Fibroblast of the aortic adventitia (primary cell): ENCODE measurements around the gene MGMT. TPM values are rescaled to one million over a fixed set of nuclear protein-coding genes. Genes with fewer than 3 reads are reported as not detected.

Source experiments
- DNase-seq: peaks from one replicate; pipeline ENCODE4 v3.0.0-alpha.2; 2010; ENCODE audit warnings: low read depth
- H3K4me3 ChIP-seq: 2 replicates; pipeline ENCODE4 v1.5.1; 2011; ENCODE audit warnings: low read depth, mild to moderate bottlenecking, control low read depth, low read length, moderate library complexity
- total RNA-seq: library from RNA; depleted of rRNA; stranded (reverse); fragments of >200 nt; gene quantifications from 2 replicates; pipeline ENCODE4 v1.2.3, GENCODE V29; 2012; ENCODE audit warnings: low replicate concordance
- TF ChIP-seq, protein P1 (sequence below): IDR thresholded peaks from 2 replicates; pipeline ENCODE4 v1.5.1; 2011; ENCODE audit warnings: mild to moderate bottlenecking, low read length, control low read depth, inconsistent platforms; ENCODE audit not compliant: insufficient read depth

MGMT gene
- total RNA-seq, 1 donor = 21.8 TPM

DNA sequence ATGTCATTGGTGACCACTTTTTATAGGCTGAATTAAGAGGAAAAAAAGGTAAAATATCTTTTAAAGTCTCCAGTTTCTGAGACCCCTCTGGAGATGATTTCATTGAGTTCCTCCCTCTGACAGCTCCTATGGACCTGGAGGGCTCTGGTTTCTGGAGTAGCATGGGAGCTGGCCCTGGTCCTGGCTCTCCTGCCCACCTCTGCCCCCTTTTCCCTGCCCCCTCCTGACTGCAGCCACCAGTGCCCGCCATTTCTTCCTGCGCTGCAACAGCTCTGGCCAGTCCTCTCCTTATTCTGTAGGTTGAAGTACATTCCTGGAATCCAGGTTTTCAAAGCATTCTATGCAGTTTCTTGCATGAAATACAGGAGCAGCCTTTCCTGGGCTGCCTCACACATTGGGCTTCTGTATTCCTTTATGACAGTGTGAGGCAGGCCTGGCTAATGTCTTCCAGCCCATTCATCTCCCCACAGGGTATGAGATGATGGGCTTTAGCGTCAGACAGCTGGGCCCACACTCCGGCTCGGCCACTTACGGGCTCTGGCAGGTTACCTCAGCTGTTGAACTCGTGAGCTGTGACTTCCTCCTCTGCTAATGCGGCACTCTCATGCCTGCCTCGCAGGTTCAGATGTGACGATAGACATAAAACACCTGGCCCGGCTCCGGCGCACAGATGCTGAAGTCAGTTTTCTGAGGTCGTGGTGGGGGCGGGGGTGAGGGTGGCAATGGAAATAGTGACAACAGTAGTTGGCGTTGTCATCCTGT lies 101.7 kb downstream of the MGMT start:
- DNase-seq = no peak
- H3K4me3 ChIP-seq = no peak overlapping the region
- TF ChIP-seq, protein P1, sequence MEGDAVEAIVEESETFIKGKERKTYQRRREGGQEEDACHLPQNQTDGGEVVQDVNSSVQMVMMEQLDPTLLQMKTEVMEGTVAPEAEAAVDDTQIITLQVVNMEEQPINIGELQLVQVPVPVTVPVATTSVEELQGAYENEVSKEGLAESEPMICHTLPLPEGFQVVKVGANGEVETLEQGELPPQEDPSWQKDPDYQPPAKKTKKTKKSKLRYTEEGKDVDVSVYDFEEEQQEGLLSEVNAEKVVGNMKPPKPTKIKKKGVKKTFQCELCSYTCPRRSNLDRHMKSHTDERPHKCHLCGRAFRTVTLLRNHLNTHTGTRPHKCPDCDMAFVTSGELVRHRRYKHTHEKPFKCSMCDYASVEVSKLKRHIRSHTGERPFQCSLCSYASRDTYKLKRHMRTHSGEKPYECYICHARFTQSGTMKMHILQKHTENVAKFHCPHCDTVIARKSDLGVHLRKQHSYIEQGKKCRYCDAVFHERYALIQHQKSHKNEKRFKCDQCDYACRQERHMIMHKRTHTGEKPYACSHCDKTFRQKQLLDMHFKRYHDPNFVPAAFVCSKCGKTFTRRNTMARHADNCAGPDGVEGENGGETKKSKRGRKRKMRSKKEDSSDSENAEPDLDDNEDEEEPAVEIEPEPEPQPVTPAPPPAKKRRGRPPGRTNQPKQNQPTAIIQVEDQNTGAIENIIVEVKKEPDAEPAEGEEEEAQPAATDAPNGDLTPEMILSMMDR = no peak

GRCh38 chr10:129570185-129570584 lies 103.1 kb downstream of the MGMT start:
- TF ChIP-seq, protein P1 = no peak
- H3K4me3 ChIP-seq = no peak overlapping the region
- no peak for DNase-seq

GRCh38 chr10:129579228-129579627 lies 112.2 kb downstream of the MGMT start:
- TF ChIP-seq, protein P1 = no peak
- no peak for DNase-seq

GRCh38 chr10:129580010-129580409 lies 113.0 kb downstream of the MGMT start:
- TF ChIP-seq, protein P1 = no peak
- H3K4me3 ChIP-seq = no peak overlapping the region
- no peak for DNase-seq

More at GRCh38 chr10:129579228-129579627, 112.2 kb downstream of the MGMT start:
- no peak overlapping the region for H3K4me3 ChIP-seq

DNA sequence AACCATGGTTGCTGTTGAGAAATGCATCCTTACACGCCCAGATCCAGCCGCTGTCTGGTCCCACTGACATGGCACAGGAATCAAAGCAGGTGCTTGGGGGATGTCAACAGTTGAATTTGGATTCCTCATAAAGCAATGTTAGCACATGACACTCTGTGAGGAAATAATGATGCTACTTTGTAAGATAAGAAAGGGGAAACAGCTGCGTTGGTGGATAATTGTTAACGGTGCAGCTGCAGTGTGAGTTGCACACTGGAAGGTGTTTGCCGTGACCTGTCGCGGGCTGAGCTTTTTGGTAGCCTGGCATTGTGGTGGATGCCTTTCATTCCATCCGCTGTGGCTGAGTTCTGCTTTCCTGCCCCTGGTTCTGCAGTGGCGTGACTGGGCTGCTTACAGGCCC lies 113.9 kb downstream of the MGMT start:
- no peak overlapping the region for H3K4me3 ChIP-seq
- TF ChIP-seq, protein P1 = no peak
- no peak for DNase-seq

DNA sequence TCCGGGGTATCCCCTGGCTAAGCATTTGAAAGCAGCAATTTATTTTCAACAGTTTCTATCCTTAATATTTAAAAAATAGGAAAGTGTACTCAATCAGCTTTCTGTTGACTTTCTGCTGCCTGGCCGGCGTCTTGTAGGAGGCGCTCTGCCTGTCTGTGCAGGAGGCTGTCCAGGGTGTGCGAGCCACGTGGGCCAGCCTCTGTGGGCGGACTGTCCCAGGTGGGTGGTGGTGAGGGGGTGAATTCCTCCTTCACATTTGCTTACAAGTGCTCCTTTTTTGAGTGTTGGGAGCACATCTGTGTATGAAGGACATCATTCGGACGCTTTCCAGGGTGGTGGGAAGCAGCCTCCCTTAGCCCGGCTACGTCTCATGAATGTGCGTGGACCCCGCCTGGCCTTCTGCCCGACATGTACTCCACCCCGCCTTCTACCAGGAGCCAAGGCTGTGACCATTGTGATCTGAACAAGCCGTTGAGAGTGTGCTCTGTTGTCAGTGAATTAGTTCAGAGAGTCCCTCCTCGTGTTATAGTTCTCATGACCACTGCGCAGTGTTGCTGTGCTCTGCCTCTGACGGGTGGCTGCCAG lies 114.9 kb downstream of the MGMT start:
- TF ChIP-seq, protein P1 = no peak
- no peak for DNase-seq
- H3K4me3 ChIP-seq = no peak overlapping the region
